GM19324 (cell line): ENCODE data around the gene INSR.

Experiments
- ATAC-seq: cut with Tn5 transposase; IDR thresholded peaks from one replicate; pipeline ENCODE4 v1.9.1; 2021; ENCODE audit warnings: mild to moderate bottlenecking, moderate library complexity; ENCODE audit not compliant: unreplicated experiment, low FRiP score

Gene INSR

DNA sequence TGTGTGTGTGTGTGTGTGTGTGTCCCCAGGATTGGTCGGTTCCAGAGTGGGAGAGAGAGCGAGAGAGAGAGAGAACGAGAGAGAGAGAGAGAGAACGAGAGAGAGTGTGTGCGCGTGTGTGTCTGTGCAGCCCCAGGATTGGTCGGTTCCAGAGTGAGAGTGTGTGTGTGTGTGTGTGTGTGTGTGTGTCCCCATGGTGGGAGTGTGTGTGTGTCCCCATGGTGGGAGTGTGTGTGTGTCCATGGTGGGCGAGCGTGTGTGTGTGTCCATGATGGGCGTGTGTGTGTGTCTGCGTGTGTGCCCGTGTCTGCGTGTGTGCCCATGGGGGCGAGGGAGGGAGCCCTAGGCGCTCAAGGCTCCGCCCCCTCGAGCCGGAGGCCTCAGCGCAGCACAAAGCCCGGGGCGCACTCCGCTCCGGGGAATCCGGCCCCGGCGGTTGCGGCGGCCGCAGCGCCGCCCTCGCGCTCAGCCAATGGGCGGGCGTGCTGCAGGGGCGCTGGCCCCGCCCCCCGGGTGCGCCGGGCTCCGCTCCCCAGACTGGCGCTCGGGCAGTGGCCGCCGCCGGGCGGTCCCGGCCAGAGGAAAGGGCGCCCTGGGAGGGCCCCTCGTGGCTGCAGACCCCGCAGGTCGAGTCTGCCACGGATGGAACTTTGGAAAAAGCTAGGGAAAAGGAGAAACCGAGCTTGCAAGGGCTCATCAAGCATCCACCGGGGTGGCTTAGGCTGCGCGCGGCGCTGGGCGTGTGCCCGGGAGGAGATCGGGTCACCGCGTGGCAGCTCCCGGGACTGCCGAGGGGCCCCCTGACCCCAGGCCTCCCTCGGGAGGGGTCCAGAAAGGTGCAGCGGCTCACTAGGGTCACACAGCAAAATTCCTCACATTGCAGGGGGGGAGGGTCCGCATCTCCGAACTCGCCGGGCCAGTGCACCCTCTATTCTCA lies 96.2 kb downstream of the INSR start:
- ATAC-seq = peak; percentile 94

DNA sequence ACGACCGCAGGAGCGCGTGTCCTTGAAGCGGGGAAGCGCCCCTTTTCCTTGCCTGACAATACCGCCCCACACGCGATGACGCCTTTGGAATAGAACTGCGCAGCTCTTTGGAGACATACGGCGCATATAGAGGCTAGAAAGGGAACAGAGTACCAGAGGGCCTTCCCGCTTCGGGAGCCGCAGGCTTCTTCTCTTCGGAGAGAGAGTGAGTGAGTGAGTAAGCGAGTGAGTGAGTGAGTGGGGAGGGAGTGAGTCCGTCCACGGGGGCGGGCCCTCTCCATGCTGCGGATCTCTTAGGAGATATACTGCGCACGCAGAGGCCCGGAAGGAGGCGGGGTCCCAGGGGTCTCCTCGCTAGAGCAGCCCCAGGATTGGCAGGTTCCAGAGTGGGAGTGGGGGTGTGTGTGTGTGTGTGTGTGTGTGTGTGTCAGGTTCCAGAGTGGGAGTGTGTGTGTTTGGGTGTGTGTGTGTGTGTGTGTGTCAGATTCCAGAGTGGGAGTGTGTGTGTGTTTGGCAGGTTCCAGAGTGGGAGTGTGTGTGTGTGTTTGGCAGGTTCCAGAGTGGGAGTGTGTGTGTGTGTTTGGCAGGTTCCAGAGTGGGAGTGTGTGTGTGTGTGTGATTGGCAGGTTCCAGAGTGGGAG lies 97.0 kb downstream of the INSR start:
- ATAC-seq = peak; percentile 43

DNA sequence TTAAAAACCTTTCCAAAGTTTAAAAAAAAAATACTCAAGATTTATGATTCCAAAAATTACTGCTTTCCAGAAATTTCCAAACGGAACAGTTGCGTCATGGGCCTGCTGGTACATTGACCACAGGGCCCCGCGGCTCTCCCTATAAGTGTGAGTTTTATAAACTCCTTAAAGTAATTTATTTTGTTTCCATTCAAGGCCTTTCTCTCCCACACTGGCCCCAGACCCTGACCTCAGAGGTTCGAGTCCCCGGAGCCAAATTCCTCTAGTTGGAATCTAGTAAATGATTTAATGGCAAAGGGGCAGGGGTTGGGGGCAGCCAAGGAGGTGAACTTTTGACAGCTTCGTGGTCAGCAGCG lies 97.5 kb downstream of the INSR start:
- ATAC-seq = no peak

DNA sequence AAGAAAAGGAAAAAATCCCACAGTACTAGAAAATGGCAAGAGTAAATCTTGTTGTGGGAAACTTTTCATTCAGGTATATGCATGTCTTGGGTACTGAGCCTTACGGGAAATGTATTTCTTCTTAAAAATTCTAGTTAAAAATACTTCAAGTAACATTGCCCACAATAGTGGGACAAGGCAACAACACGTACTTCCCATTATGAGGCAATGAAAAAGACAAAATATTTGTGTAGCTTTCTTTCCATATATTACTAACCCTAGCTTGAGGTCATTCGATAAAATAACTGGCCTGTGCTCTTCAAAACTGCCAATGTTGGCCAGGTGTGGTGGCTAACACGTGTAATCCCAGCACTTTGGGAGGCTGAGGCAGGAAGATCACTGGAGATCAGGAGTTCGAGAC lies 99.2 kb downstream of the INSR start:
- ATAC-seq = no peak

DNA sequence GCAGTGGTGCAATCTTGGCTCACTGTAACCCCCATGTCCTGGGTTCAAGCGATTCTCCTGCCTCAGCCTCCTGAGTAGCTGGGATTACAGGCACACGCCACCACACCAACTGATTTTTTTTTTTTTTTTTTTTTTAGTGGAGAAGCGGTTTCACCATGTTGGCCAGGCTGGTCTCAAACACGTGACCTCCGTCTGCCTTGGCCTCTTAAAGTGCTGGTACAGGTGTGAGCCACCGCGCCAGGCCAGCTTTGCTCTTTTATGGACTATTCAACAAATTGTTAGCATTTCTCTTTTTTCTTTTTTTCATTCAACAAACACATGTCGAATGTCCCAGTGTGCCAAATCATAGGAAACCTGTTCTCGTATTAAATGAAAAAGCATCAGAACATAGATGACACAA lies 99.6 kb downstream of the INSR start:
- no peak for ATAC-seq

DNA sequence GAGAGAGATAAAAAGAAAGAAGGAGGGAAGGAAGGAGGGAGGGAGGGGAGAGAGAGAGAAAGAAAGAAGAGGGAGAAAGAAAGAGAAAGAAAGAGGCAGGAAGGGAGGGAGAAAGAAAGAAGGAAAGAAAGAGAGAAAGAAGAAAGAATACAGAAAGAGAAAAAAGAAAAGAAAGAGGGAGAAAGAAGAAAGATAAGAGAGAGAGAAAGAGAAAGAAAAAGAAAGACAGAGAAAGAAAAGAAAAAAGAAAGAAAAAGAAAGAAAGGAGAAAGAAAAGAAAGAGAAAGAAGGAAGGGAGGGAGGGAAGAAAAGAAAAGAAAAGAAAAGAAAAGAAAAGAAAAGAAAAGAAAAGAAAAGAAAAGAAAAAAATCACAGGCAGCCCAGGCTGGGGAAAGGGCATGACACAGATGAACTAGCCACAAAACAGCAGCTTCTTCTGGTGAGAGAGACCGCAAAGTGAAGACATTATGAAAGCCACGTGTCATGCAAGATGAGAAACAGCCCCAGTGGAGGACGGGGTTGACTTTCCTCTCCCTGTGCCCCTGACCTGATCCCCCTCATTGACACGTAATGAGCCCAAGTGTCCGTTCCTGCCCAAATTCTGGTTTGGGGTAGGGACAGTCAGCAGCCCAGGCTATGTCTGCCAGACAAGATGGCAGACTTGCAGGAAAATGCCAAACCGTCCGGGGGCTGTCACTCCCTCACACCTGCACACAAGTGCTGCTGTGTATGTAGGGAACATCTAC lies 102.1 kb downstream of the INSR start:
- ATAC-seq = no peak

DNA sequence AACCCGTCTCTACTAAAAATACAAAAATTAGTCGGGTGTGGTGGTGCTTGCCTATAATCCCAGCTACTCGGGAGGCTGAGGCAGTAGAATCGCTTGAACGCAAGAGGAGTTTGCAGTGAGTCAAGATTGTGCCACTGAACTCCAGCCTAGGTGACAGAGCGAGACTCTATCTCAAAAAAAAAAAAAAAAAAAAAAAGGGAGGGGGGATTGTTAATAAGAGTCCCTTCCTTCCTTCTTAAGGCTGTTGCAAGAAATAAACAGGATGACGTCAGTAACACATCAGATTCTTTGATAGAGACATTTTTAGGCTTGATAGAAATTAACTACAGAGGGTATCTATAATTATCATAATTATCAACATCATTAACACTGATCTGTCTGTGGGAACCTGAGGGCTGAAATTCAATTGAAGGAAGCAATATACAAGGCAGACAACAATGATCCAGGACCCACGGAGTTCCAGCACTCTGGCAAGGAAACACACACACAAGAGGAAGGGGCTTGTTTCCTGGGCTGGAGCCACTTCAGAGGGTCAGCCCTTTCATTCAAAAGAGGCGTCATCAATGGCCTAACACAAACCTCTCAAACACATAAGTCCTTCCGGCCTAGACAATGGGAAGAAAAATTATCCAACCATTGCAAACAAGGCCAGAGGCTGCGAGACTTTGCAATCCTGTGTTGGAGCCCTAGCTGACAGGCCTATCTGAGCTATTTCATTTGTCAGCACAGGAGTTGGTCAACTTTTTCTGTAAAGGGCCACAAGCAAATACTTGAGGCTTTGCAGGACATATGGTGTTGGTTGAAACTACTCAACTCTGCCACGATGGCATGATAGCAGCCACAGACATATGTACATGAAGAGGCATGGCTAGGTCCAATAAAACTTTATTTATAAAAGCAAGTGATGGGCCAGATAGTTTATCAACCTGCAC lies 105.2 kb downstream of the INSR start:
- ATAC-seq = no peak

DNA sequence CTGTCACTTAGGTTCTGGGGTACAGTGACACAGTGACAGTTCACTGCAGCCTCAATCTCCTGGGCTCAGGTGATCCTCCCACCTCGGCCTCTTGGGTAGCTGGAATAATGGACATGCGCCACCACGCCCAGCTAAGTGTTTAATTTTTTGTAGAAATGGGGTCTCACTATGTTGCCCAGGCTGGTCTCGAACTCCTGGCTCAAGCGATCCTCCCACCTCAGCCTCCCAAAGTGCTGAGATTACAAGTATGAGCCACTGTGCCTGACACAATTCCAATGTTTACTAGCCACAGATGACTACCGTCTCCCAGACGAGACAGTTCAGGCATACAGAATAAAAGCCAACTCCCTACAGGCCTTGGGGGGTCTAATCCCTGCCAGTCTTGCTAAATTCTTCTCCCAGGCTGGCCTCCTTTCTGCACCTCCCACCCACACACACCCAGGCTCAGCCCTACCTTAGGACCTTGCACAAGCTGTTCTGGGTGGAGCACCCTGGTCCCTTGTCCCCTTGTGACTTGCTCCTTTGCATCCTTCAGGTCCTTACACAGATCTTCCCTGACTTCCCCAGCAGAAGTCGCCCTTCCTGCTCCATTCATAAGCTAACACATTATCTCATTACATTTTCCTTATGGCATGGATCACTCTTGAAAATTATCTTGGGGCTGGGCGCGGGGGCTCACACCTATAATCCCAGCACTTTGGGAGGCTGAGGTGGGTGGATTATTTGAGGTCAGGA lies 106.4 kb downstream of the INSR start:
- no peak for ATAC-seq

DNA sequence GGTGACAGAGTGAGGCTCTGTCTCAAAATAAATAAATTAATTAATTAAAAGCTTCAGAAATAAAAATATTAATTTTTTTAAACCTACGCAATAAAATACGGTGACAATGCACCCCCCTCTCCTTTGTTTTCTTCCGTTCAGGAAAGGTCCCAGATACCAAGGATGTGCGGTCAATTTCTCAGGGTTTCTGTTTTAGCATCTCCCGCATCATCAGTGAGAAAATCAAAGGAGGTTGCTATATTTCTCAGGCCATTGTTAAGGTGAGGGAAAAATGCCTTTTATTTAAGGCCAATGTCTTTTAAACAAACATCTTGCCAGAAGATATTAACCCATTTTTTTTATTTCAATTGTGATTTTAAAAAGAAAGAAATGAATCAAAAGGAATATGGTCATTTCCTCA lies 111.7 kb downstream of the INSR start:
- no peak for ATAC-seq

DNA sequence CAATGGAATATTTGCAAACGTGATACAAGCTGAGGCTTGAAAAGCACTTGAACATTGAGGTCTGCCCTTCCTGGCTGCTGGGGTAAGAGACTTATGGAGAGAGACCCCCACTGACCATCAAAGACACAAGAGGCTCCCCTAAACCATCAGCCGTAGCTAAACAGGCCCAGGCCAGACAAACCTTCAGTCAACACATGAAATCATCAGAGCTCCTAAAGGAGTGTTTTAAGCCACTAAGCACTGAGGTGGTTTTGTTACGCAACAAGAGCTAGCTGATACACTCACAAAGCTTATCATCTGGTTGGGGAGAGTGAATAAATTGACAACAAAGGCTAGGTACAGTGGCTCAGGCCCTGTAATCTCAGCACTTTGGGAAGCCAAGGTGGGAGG lies 114.3 kb downstream of the INSR start:
- ATAC-seq = no peak

DNA sequence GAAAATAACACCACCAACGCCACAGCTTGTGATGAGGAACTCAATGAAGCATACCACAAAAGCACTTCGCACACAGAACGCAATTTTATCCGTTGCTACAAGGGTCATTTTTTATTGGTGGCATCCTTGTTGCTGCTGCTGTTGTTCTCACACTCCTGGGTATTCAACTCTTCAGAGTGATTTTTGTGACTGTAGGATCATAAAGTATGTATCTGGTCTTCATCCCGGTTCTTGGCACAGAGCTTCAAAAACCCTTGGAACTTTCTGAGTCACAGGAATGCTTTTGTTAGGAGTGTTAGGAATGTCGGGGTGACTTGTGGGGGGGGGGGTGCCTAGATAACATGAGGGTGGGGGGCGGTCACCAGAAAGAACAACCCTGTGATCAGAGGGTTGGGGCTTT lies 116.3 kb downstream of the INSR start:
- ATAC-seq = no peak

DNA sequence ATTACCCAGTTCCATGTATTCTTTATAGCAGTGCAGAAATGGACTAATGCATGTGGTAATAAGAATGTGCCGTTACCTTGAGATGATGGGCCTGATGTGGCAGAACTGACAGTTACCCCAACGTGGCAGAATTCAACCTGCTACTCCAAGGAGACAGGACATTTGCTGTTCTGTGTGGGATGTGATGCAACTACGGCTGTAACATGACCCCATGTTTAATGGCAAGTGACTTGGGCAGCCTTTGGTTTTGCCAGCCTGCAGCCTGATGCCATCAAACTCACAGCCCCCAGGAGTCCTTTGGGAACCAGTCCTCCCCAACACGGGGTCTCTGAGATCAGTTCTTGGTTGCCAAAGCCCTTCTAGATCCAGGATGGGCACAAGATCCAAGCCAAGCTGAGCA lies 117.4 kb downstream of the INSR start:
- ATAC-seq = no peak

DNA sequence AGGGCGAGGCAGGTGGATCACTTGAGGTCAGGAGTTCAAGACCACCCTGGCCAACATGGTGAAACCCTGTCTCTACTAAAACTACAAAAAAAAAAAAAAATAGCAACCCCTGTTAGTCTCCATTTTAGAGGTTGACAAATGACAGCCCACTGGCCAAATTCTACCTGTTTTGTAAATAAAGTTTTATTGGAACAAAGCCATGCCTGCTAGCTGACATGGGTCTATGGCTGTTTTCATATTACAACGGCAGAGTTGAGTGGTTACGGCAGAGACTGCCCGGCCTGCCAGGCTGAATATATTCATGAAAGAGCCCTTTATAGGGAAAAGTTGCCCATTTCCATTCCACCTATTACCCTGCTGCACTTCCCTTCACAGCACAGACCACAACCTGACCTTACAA lies 121.4 kb downstream of the INSR start:
- ATAC-seq = no peak

DNA sequence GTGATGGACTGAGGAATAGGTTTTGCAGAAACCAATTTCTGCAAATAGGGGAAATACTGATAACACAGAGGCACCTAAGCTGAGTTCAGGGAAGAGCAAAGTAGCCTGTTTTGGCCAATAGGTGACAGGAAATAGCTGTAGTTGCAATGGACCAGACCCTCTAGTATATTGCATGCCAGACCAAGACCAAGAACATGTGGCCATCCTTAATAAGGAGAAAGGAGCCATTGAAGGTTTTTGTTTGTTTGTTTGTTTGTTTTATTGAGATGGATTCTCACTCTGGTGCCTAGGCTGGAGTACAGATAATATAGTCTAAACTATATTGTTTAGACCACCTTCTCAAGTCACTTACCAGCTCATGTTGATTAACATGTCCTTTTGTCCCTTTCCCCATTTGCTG lies 123.2 kb downstream of the INSR start:
- no peak for ATAC-seq

DNA sequence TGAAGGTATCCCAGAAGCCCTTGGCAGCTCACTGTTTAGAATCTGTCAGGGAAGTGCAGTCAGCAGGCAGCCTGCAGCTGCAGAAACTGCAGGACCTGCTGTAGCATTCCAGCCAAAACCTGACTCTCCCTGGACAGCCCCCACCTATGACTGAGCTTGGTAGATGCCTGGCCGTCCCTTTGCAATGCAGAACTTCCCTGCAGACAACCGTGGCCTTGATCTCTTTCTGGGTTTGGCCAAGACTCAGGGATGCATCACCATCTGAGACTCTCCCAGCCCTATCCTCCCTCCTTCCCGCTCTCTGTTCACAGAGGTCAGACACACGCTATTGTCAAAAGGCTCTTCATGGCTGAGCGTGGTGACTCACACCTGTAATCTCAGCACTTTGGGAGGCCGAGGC lies 125.3 kb downstream of the INSR start:
- no peak for ATAC-seq

DNA sequence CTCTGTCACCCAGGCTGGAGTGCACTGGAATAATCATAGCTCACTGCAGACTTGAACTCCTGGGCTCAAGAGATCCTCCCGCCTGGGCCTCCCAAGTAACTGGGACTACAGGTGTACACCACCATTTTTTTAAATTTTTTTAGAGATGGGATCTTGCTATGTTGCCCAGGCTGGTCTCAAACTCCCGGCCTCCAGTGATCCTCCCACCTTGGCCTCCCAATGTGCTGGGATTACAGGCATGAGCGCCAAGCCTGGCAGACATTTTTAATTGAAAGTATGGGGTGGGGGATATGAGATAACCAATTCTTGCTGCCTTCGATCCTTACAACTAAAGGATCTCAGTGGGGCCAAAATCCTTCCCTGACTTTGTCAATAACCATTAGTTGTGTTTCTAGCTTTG lies 132.9 kb downstream of the INSR start:
- no peak for ATAC-seq

DNA sequence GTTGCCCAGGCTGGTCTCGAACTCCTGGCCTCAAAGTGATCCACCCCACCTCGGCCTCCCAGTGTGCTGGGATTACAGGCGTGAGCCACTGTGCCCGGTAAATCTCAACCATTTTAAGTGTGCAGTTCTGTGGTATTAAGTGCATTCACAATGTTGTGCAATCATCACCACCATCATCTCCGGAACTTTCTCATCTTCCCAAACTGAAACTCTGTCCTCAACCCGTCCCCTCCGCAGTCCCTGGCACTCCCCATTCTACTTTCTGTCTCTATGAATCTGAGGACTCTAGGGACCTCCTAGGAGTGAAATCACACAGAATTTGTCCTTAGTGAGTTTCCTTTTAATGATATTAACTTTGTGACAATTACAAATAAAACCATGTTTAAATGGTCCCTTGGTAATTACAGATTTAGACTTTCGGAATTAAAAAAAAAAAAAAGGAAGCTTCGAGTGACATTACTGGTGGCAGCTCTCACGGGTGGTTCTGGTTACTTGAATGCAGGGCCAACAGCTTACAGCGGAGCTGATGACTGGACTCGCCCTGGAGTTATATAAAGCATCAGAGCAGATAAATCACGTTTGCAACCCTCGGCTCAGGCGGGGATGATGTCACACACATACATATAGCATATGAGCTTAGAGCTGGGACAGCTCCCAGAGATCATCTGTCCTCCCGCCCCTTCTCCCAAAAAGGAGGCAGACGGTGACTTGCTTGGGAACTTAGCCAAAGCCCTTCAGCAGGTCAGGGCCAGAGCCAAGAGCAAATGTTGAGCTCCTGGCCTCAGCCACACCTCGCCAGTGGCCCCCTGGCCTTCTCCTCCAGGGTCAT lies 134.9 kb downstream of the INSR start:
- no peak for ATAC-seq

DNA sequence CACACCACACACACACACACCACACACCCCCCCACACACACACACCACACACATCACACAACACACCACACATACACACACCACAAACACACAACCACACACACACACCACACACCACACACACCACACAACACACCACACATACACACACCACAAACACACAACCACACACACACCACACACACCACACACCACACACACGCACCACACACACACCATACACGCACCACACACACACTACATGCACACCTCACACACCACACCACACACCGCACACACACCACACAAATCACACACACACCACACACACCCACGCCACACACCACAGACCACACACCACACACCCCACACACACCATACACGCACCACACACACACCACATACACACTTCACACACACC lies 141.2 kb downstream of the INSR start:
- ATAC-seq = no peak

DNA sequence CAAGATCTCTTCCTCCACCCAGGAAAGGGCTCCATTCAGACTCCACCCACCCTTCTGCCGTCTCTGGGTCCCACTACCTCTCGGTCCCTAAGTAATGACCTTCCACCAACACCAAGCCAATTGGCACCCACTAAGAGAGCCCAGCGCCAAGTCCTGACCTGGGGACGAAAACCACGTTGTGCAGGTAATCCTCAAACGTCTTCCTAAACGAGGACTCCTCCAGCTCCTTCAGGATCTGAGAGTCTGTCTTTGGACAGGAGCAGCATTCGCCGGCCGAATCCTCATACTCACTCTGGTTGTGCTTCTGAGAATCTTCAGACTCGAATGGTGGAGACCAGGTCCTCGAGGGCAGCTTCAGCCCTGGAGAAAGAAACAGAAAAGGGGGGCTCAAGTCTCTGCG lies 141.6 kb downstream of the INSR start:
- ATAC-seq = no peak
